DND-41 (cell line): ENCODE results near the gene NNMT.

Experiments
- ATAC-seq: fragments of 200-7000 bp; cut with Tn5 transposase; 3 replicates; pipeline ENCODE4 v1.9.1; 2021; ENCODE audit warnings: low read depth; ENCODE audit not compliant: insufficient read depth
- DNase-seq: peaks from one replicate; pipeline ENCODE4 v3.0.0-alpha.2; 2020
- H2AFZ ChIP-seq: 2 replicates; pipeline ENCODE4 v1.6.0; 2012; ENCODE audit warnings: low read depth, low read length
- H3K27ac ChIP-seq: 2 replicates; pipeline ENCODE4 v1.5.1; 2012; ENCODE audit warnings: low read length, inconsistent platforms
- H3K27me3 ChIP-seq: fragments of 200-600 bp; sonication (generic); 2 replicates; pipeline ENCODE4 v1.6.0; 2012; ENCODE audit warnings: low read length, mild to moderate bottlenecking, inconsistent platforms; ENCODE audit not compliant: insufficient read depth, poor library complexity
- H3K36me3 ChIP-seq: 2 replicates; pipeline ENCODE4 v1.5.1; 2012; ENCODE audit warnings: low read length, inconsistent platforms; ENCODE audit not compliant: insufficient read depth
- H3K4me1 ChIP-seq: 2 replicates; pipeline ENCODE4 v1.5.1; 2012; ENCODE audit warnings: mild to moderate bottlenecking, low read length; ENCODE audit not compliant: insufficient read depth
- H3K4me2 ChIP-seq: 2 replicates; pipeline ENCODE4 v1.6.0; 2012; ENCODE audit warnings: mild to moderate bottlenecking, moderate library complexity, low read length, inconsistent platforms; ENCODE audit not compliant: insufficient read depth
- H3K4me3 ChIP-seq, 2 experiments: fragments of 200-600 bp in 1 of 2; shearing (Covaris generic) in 1 of 2; 2 replicates each; pipeline ENCODE4 v1.5.1; 2012 to 2016; ENCODE audit warnings: inconsistent platforms in 2 of 2, low read length in 2 of 2, mild to moderate bottlenecking in 2 of 2, low read depth in 1 of 2, moderate library complexity in 1 of 2
- H3K79me2 ChIP-seq: 2 replicates; pipeline ENCODE4 v1.6.0; 2012; ENCODE audit warnings: low read length, inconsistent platforms; ENCODE audit not compliant: insufficient read depth
- H3K9ac ChIP-seq: 2 replicates; pipeline ENCODE4 v1.6.0; 2012; ENCODE audit warnings: low read depth, mild to moderate bottlenecking, inconsistent platforms, low read length, moderate library complexity
- H3K9me3 ChIP-seq: 2 replicates; pipeline ENCODE4 v1.5.1; 2012; ENCODE audit warnings: low read length, moderate library complexity, mild to moderate bottlenecking, inconsistent platforms; ENCODE audit not compliant: insufficient read depth, severe bottlenecking
- H4K20me1 ChIP-seq: 2 replicates; pipeline ENCODE4 v1.6.0; 2012; ENCODE audit warnings: low read length; ENCODE audit not compliant: insufficient read depth
- EZH2 ChIP-seq: IDR thresholded peaks from 3 replicates; pipeline ENCODE4 v1.6.1; 2012; ENCODE audit warnings: borderline replicate concordance, low read depth, mild to moderate bottlenecking, moderate library complexity, low read length, inconsistent platforms; ENCODE audit not compliant: severe bottlenecking
- TF ChIP-seq, protein P1 (sequence below): IDR thresholded peaks from 2 replicates; pipeline ENCODE4 v1.5.1; 2012; ENCODE audit warnings: borderline replicate concordance, low read length, moderate library complexity, mild to moderate bottlenecking; ENCODE audit not compliant: poor library complexity, severe bottlenecking; ENCODE audit errors: extremely low read depth

NNMT gene

GRCh38 chr11:114291842-114292680, 4.1 kb upstream of the NNMT start:
- H4K20me1 ChIP-seq = no peaks in the 10 kb centered on the region
- no peaks in the 10 kb centered on the region for H3K4me1 ChIP-seq
- no peak overlapping the region for H3K9ac ChIP-seq
- H3K27me3 ChIP-seq = no peaks in the 10 kb centered on the region
- no peak overlapping the region for H3K4me2 ChIP-seq
- no peaks in the 10 kb centered on the region for H3K36me3 ChIP-seq
- H3K27ac ChIP-seq = no peak overlapping the region
- H2AFZ ChIP-seq = no peak overlapping the region
- TF ChIP-seq EZH2 = no peak
- TF ChIP-seq, protein P1, sequence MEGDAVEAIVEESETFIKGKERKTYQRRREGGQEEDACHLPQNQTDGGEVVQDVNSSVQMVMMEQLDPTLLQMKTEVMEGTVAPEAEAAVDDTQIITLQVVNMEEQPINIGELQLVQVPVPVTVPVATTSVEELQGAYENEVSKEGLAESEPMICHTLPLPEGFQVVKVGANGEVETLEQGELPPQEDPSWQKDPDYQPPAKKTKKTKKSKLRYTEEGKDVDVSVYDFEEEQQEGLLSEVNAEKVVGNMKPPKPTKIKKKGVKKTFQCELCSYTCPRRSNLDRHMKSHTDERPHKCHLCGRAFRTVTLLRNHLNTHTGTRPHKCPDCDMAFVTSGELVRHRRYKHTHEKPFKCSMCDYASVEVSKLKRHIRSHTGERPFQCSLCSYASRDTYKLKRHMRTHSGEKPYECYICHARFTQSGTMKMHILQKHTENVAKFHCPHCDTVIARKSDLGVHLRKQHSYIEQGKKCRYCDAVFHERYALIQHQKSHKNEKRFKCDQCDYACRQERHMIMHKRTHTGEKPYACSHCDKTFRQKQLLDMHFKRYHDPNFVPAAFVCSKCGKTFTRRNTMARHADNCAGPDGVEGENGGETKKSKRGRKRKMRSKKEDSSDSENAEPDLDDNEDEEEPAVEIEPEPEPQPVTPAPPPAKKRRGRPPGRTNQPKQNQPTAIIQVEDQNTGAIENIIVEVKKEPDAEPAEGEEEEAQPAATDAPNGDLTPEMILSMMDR = no peak
- no peaks in the 10 kb centered on the region for H3K9me3 ChIP-seq
- ATAC-seq (no peak), DNase-seq (no peak)
- H3K4me3 ChIP-seq = no peak overlapping the region
- no peaks in the 10 kb centered on the region for H3K79me2 ChIP-seq

DNA sequence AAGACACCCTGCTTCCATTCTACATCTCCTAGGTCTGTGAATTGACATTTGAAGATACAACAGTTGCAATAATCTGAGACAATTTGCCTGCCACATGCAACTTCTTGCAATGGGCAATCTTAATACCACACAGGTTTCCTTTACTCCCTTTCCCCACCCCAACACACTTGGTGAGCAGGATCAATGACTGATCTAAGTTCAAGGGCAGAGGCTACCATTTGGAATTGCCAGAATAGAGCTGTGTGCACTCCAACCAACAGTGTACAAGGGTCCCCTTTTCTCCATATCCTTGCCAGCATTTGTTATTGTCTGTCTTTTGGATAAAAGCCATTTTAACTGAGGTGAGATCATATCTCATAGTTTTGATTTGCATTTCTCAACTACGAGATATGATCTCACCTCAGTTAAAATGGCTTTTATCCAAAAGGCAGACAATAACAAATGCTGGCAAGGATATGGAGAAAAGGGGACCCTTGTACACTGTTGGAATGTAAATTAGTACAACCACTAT, 2.9 kb upstream of the NNMT start:
- ATAC-seq (no peak), DNase-seq (no peak)
- no peaks in the 10 kb centered on the region for H4K20me1 ChIP-seq
- H3K27me3 ChIP-seq = no peaks in the 10 kb centered on the region
- H3K27ac ChIP-seq = no peak overlapping the region
- no peak overlapping the region for H3K4me2 ChIP-seq
- H3K79me2 ChIP-seq = no peaks in the 10 kb centered on the region
- no peaks in the 10 kb centered on the region for H3K4me1 ChIP-seq
- H3K36me3 ChIP-seq = no peaks in the 10 kb centered on the region
- no peaks in the 10 kb centered on the region for H3K9me3 ChIP-seq
- no peak overlapping the region for H3K9ac ChIP-seq
- TF ChIP-seq, protein P1 = no peak
- TF ChIP-seq EZH2 = no peak
- H3K4me3 ChIP-seq = no peak overlapping the region
- no peak overlapping the region for H2AFZ ChIP-seq

GRCh38 chr11:114296605-114297372, 590 bp downstream of the NNMT start:
- Histone ChIP-seq H2AFZ (no peak overlapping the region), H4K20me1 (no peaks in the 10 kb centered on the region), H3K4me3 (no peak overlapping the region), H3K9me3 (no peaks in the 10 kb centered on the region), H3K9ac (no peak overlapping the region), H3K79me2 (no peaks in the 10 kb centered on the region), H3K27me3 (no peaks in the 10 kb centered on the region), H3K4me2 (no peak overlapping the region), H3K36me3 (no peaks in the 10 kb centered on the region), H3K4me1 (no peaks in the 10 kb centered on the region), H3K27ac (no peak overlapping the region)
- DNase-seq (no peak), ATAC-seq (no peak)
- TF ChIP-seq EZH2 = no peak
- TF ChIP-seq, protein P1 = no peak
